Heart left ventricle (tissue), 13 donors: ENCODE measurements around the gene OR12D1.

ENCODE experiments used
- CTCF ChIP-seq, 12 donors: fragments of 200-600 bp; sonication (generic) in 4 of 12; IDR thresholded peaks; one replicate each; pipeline versions ENCODE4 v1.5.0 to v1.8.0; 2018 to 2022; ENCODE audit warnings: antibody characterized with exemption in 12 of 12, mild to moderate bottlenecking in 5 of 12
- POLR2A ChIP-seq, 2 donors: fragments of 450-650 bp; IDR thresholded peaks; one replicate each; pipeline ENCODE4 v1.6.1; 2017; ENCODE audit warnings: antibody characterized with exemption in 2 of 2, mild to moderate bottlenecking in 2 of 2, moderate library complexity in 2 of 2
- donor health status: ischemic (EF 13 %, LVEDD 7.1; RV severe dilation, severe dysfunction).
- donor health status: DM: no; HTN: yes; CAD: no.
- donor health status: DM: no; HTN: no; CAD: no.
- donor health status: ischemic (EF 25% LVEDD 6.9; RV normal size, moderate dysfunction).
- donor health status: ischemic (EF 25% LVEDD 5.7; RV mildly dilated, moderate dysfunction).
- donor health status: ischemic (EF 35%, LVEDD 5.7; RV mildly dilated, moderate dysfunction).
- donor health status: nonischemic (EF 11% LVEDD 7.7; RV severe dilation, severe dysfunction).
- donor health status: DM: yes; HTN: yes; CAD: no.
- donor health status: PGD.
- donor health status: ischemic (EF 29% LVEDD 5.4; RV normal size, mild dysfunction).
- donor health status: nonischemic (EF 23%, LVEDD 6.1; RV moderate dilation, normal function).

GRCh38 chr6:29399525-29399924, 15.2 kb upstream of the OR12D1 start:
- TF ChIP-seq CTCF (IDR thresholded peaks at IDR 0.05): no peak
- TF ChIP-seq POLR2A (IDR thresholded peaks at IDR 0.05): no peak
